ENCODE data around the gene SKP1.
"Not testable (repeated sequence)": the region's sequence is repeated elsewhere in the genome, so short reads cannot be mapped to it uniquely, and the experiment has no call there.

SKP1 gene

GRCh38 chr5:134176511-134177368 lies at the start of gene SKP1:
SKP1 (minus strand) TSS chr5:134176950; CDS start chr5:134174022, 2,928 bp downstream.
- H3K36me3 ChIP-seq (ENCODE audit: control insufficient read depth, insufficient read depth, low read length): peaks cover 9% of the 10 kb centered on the region
- H3K9ac ChIP-seq (ENCODE audit: low read depth, low read length): peak within 1 kb of the TSS; percentile 81
- H3K9me3 ChIP-seq (ENCODE audit: control insufficient read depth, insufficient read depth, low read length): no peaks in the 10 kb centered on the region
- H3K27me3 ChIP-seq (ENCODE audit: control insufficient read depth, insufficient read depth, low read length): no peaks in the 10 kb centered on the region
- H3K4me1 ChIP-seq (ENCODE audit: control insufficient read depth, insufficient read depth, low read length): peaks cover 4% of the 10 kb centered on the region
- H3K4me3 ChIP-seq (ENCODE audit: low read depth, low read length): peak within 1 kb of the TSS; percentile 89

GRCh38 chr5:134225780-134226440 lies 49.2 kb upstream of the SKP1 start, which contains the start of gene PPP2CA:
PPP2CA (minus strand) TSS chr5:134226073; CDS start chr5:134225861, 212 bp downstream.
- Histone ChIP-seq H3K27me3 (ENCODE audit: control insufficient read depth, insufficient read depth, low read length) (no peaks in the 10 kb centered on the region), H3K36me3 (ENCODE audit: control insufficient read depth, insufficient read depth, low read length) (peaks cover 3% of the 10 kb centered on the region), H3K9ac (ENCODE audit: low read depth, low read length) (peak within 1 kb of the TSS; percentile 99), H3K4me1 (ENCODE audit: control insufficient read depth, insufficient read depth, low read length) (peaks cover 4% of the 10 kb centered on the region), H3K9me3 (ENCODE audit: control insufficient read depth, insufficient read depth, low read length) (no peaks in the 10 kb centered on the region), H3K4me3 (ENCODE audit: low read depth, low read length) (peak within 1 kb of the TSS; percentile 96)

- H3K4me1 ChIP-seq (ENCODE audit: control insufficient read depth, insufficient read depth, low read length): peaks cover 4% of the 10 kb centered on the region
- peak overlapping the region; percentile 99 for H3K9ac ChIP-seq (ENCODE audit: low read depth, low read length)
- no peaks in the 10 kb centered on the region for H3K9me3 ChIP-seq (ENCODE audit: control insufficient read depth, insufficient read depth, low read length)
- peak overlapping the region; percentile 96 for H3K4me3 ChIP-seq (ENCODE audit: low read depth, low read length)
- peaks cover 3% of the 10 kb centered on the region for H3K36me3 ChIP-seq (ENCODE audit: control insufficient read depth, insufficient read depth, low read length)
- H3K27me3 ChIP-seq (ENCODE audit: control insufficient read depth, insufficient read depth, low read length): no peaks in the 10 kb centered on the region
Measured at GRCh38 chr5:134224888-134225779, 48.4 kb upstream of the SKP1 start.

GRCh38 chr5:134223406-134224248 lies 46.9 kb upstream of the SKP1 start:
- peak overlapping the region; percentile 96 for H3K4me3 ChIP-seq (ENCODE audit: low read depth, low read length)
- peaks cover 3% of the 10 kb centered on the region for H3K36me3 ChIP-seq (ENCODE audit: control insufficient read depth, insufficient read depth, low read length)
- no peaks in the 10 kb centered on the region for H3K9me3 ChIP-seq (ENCODE audit: control insufficient read depth, insufficient read depth, low read length)
- H3K27me3 ChIP-seq (ENCODE audit: control insufficient read depth, insufficient read depth, low read length): no peaks in the 10 kb centered on the region
- peaks cover 9% of the 10 kb centered on the region for H3K4me1 ChIP-seq (ENCODE audit: control insufficient read depth, insufficient read depth, low read length)
- peak overlapping the region; percentile 14 for H3K9ac ChIP-seq (ENCODE audit: low read depth, low read length)

GRCh38 chr5:134221690-134222089 lies 44.9 kb upstream of the SKP1 start:
- H3K9me3 ChIP-seq (ENCODE audit: control insufficient read depth, insufficient read depth, low read length); H3K36me3 ChIP-seq (ENCODE audit: control insufficient read depth, insufficient read depth, low read length); H3K9ac ChIP-seq (ENCODE audit: low read depth, low read length); H3K27me3 ChIP-seq (ENCODE audit: control insufficient read depth, insufficient read depth, low read length); H3K4me3 ChIP-seq (ENCODE audit: low read depth, low read length); H3K4me1 ChIP-seq (ENCODE audit: control insufficient read depth, insufficient read depth, low read length): not testable (repeated sequence)

GRCh38 chr5:134215757-134216156 lies 39.0 kb upstream of the SKP1 start:
- H3K9me3 ChIP-seq (ENCODE audit: control insufficient read depth, insufficient read depth, low read length): no peaks in the 10 kb centered on the region
- H3K4me3 ChIP-seq (ENCODE audit: low read depth, low read length): no peak overlapping the region
- no peaks in the 10 kb centered on the region for H3K36me3 ChIP-seq (ENCODE audit: control insufficient read depth, insufficient read depth, low read length)
- H3K9ac ChIP-seq (ENCODE audit: low read depth, low read length): no peak overlapping the region
- no peaks in the 10 kb centered on the region for H3K27me3 ChIP-seq (ENCODE audit: control insufficient read depth, insufficient read depth, low read length)
- H3K4me1 ChIP-seq (ENCODE audit: control insufficient read depth, insufficient read depth, low read length): peaks cover 5% of the 10 kb centered on the region

- not testable (repeated sequence) for H3K4me3 ChIP-seq (ENCODE audit: low read depth, low read length); H3K9ac ChIP-seq (ENCODE audit: low read depth, low read length); H3K27me3 ChIP-seq (ENCODE audit: control insufficient read depth, insufficient read depth, low read length); H3K4me1 ChIP-seq (ENCODE audit: control insufficient read depth, insufficient read depth, low read length); H3K36me3 ChIP-seq (ENCODE audit: control insufficient read depth, insufficient read depth, low read length); H3K9me3 ChIP-seq (ENCODE audit: control insufficient read depth, insufficient read depth, low read length)
Measured at GRCh38 chr5:134211263-134212031, 34.7 kb upstream of the SKP1 start.

GRCh38 chr5:134209477-134210245 lies 32.9 kb upstream of the SKP1 start:
- H3K4me1 ChIP-seq (ENCODE audit: control insufficient read depth, insufficient read depth, low read length): no peaks in the 10 kb centered on the region
- no peak overlapping the region for H3K9ac ChIP-seq (ENCODE audit: low read depth, low read length)
- no peaks in the 10 kb centered on the region for H3K36me3 ChIP-seq (ENCODE audit: control insufficient read depth, insufficient read depth, low read length)
- H3K4me3 ChIP-seq (ENCODE audit: low read depth, low read length): no peak overlapping the region
- no peaks in the 10 kb centered on the region for H3K27me3 ChIP-seq (ENCODE audit: control insufficient read depth, insufficient read depth, low read length)
- H3K9me3 ChIP-seq (ENCODE audit: control insufficient read depth, insufficient read depth, low read length): no peaks in the 10 kb centered on the region

GRCh38 chr5:134207696-134208095 lies 30.9 kb upstream of the SKP1 start:
- H3K4me3 ChIP-seq (ENCODE audit: low read depth, low read length): no peak overlapping the region
- H3K9ac ChIP-seq (ENCODE audit: low read depth, low read length): no peak overlapping the region
- H3K9me3 ChIP-seq (ENCODE audit: control insufficient read depth, insufficient read depth, low read length): no peaks in the 10 kb centered on the region
- no peaks in the 10 kb centered on the region for H3K27me3 ChIP-seq (ENCODE audit: control insufficient read depth, insufficient read depth, low read length)
- H3K36me3 ChIP-seq (ENCODE audit: control insufficient read depth, insufficient read depth, low read length): no peaks in the 10 kb centered on the region
- H3K4me1 ChIP-seq (ENCODE audit: control insufficient read depth, insufficient read depth, low read length): no peaks in the 10 kb centered on the region

GRCh38 chr5:134206627-134207160 lies 29.9 kb upstream of the SKP1 start:
- Histone ChIP-seq H3K36me3 (ENCODE audit: control insufficient read depth, insufficient read depth, low read length) (peaks cover 1% of the 10 kb centered on the region), H3K9ac (ENCODE audit: low read depth, low read length) (no peak overlapping the region), H3K27me3 (ENCODE audit: control insufficient read depth, insufficient read depth, low read length) (no peaks in the 10 kb centered on the region), H3K4me3 (ENCODE audit: low read depth, low read length) (no peak overlapping the region), H3K4me1 (ENCODE audit: control insufficient read depth, insufficient read depth, low read length) (no peaks in the 10 kb centered on the region), H3K9me3 (ENCODE audit: control insufficient read depth, insufficient read depth, low read length) (no peaks in the 10 kb centered on the region)

All from iPS-15b (cell line).